Measurements from ENCODE around the gene SNAP91. TPM values are rescaled to one million over a fixed set of nuclear protein-coding genes. Genes with fewer than 3 reads are reported as not detected.

SNAP91 gene
- total and polyA plus RNA-seq, 2 donors from 2014 or later, result 0.82 TPM; not detected in 1

GRCh38 chr6:83593395-83593785, 115.5 kb downstream of the SNAP91 start:
- intact Hi-C loops (cut with DNase I), result no loop called here
- DNase-seq (no peak), FAIRE-seq (no peak)
- no peak overlapping the region for H3K4me3 ChIP-seq (ENCODE audit: low read length in 3 of 3)
- no peaks in the 10 kb centered on the region for H3K4me1 ChIP-seq (ENCODE audit: control insufficient read depth in 2 of 3, insufficient read depth in 2 of 3, low read depth in 1 of 3, low read length in 3 of 3)
- H3K27ac ChIP-seq (ENCODE audit: low read depth in 2 of 2, low read length in 2 of 2), result no peak overlapping the region
- TF ChIP-seq, protein P1, sequence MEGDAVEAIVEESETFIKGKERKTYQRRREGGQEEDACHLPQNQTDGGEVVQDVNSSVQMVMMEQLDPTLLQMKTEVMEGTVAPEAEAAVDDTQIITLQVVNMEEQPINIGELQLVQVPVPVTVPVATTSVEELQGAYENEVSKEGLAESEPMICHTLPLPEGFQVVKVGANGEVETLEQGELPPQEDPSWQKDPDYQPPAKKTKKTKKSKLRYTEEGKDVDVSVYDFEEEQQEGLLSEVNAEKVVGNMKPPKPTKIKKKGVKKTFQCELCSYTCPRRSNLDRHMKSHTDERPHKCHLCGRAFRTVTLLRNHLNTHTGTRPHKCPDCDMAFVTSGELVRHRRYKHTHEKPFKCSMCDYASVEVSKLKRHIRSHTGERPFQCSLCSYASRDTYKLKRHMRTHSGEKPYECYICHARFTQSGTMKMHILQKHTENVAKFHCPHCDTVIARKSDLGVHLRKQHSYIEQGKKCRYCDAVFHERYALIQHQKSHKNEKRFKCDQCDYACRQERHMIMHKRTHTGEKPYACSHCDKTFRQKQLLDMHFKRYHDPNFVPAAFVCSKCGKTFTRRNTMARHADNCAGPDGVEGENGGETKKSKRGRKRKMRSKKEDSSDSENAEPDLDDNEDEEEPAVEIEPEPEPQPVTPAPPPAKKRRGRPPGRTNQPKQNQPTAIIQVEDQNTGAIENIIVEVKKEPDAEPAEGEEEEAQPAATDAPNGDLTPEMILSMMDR (IDR thresholded peaks at IDR 0.05; ENCODE audit: borderline replicate concordance, extremely low read depth, insufficient read depth), result no peak
- H3K27me3 ChIP-seq (ENCODE audit: control insufficient read depth, insufficient read depth, low read length), result no peaks in the 10 kb centered on the region
- H3K9ac ChIP-seq (ENCODE audit: low read length in 3 of 3), result no peak overlapping the region
- no peaks in the 10 kb centered on the region for H3K36me3 ChIP-seq (ENCODE audit: control insufficient read depth in 2 of 3, insufficient read depth in 3 of 3, low read length in 3 of 3)
- no peaks in the 10 kb centered on the region for H3K9me3 ChIP-seq (ENCODE audit: control insufficient read depth in 2 of 3, insufficient read depth in 1 of 3, low read length in 3 of 3)

DNA sequence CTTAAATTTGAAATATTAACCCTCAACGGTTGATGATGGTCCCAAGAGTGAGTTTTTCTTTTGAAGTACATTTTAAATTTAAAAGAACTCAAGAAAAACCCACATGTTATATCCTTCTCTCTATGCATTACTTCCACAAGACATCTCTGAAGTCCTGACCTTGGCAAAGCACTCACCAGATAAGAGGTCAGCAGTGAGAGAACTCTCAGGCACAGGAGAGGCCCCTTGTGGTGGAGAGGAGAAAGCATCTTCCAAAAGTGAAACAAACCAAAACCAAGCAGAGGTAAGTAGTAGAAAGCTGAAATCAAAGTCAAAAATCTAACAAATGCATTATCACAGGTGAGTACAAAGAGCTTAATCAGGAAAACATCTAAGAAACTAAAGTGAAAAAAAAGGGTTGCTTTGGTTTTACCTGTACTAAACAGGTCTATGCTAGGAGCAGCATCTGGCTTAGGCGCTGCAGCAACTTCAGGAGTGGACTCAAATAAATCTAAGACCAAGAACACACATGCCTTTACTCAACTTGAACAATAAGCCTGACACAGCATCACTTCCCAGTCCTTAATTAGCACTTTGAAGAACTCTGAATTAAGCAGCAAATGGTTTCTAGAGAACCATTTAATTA, 116.0 kb downstream of the SNAP91 start:
- intact Hi-C loops (cut with DNase I), result no loop called here
- Histone ChIP-seq H3K9me3 (ENCODE audit: control insufficient read depth in 2 of 3, insufficient read depth in 1 of 3, low read length in 3 of 3) (no peaks in the 10 kb centered on the region), H3K27me3 (ENCODE audit: control insufficient read depth, insufficient read depth, low read length) (no peaks in the 10 kb centered on the region), H3K9ac (ENCODE audit: low read length in 3 of 3) (no peak overlapping the region), H3K4me3 (ENCODE audit: low read length in 3 of 3) (no peak overlapping the region), H3K27ac (ENCODE audit: low read depth in 2 of 2, low read length in 2 of 2) (no peak overlapping the region), H3K36me3 (ENCODE audit: control insufficient read depth in 2 of 3, insufficient read depth in 3 of 3, low read length in 3 of 3) (no peaks in the 10 kb centered on the region), H3K4me1 (ENCODE audit: control insufficient read depth in 2 of 3, insufficient read depth in 2 of 3, low read depth in 1 of 3, low read length in 3 of 3) (no peaks in the 10 kb centered on the region)
- TF ChIP-seq, protein P1 (IDR thresholded peaks at IDR 0.05; ENCODE audit: borderline replicate concordance, extremely low read depth, insufficient read depth), result peak; percentile 21
- DNase-seq, result peak in 1 of 5 donors; percentile 15
- FAIRE-seq, result no peak

DNA sequence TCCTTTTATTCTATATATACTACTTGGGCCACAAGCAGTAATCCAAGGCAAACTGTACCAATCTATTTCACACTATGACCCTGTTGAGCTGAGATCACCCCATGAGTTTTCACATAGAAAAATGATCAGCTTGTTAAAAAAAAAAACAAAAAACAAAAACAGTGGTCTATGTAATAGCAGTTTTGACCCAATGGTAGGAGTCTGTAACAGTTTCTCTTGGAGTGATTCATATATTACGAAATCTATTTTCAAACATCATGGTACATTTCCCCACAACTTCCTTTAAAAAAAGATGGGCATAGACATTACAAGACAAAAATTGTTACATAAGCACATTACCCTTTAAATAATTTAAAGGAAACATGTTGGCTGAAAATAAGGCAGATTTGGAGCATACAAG, 118.5 kb downstream of the SNAP91 start:
- TF ChIP-seq, protein P1 (IDR thresholded peaks at IDR 0.05; ENCODE audit: borderline replicate concordance, extremely low read depth, insufficient read depth), result no peak
- intact Hi-C loops (cut with DNase I), result no loop called here
- no peaks in the 10 kb centered on the region for H3K4me1 ChIP-seq (ENCODE audit: control insufficient read depth in 2 of 3, insufficient read depth in 2 of 3, low read depth in 1 of 3, low read length in 3 of 3)
- DNase-seq (no peak), FAIRE-seq (no peak)
- H3K9me3 ChIP-seq (ENCODE audit: control insufficient read depth in 2 of 3, insufficient read depth in 1 of 3, low read length in 3 of 3), result no peaks in the 10 kb centered on the region
- H3K36me3 ChIP-seq (ENCODE audit: control insufficient read depth in 2 of 3, insufficient read depth in 3 of 3, low read length in 3 of 3), result no peaks in the 10 kb centered on the region
- no peak overlapping the region for H3K27ac ChIP-seq (ENCODE audit: low read depth in 2 of 2, low read length in 2 of 2)
- no peak overlapping the region for H3K4me3 ChIP-seq (ENCODE audit: low read length in 3 of 3)
- no peak overlapping the region for H3K9ac ChIP-seq (ENCODE audit: low read length in 3 of 3)
- H3K27me3 ChIP-seq (ENCODE audit: control insufficient read depth, insufficient read depth, low read length), result no peaks in the 10 kb centered on the region

GRCh38 chr6:83589076-83589475, 119.8 kb downstream of the SNAP91 start:
- FAIRE-seq (no peak), DNase-seq (peak in 1 of 5 donors; percentile 19)
- Histone ChIP-seq H3K9ac (ENCODE audit: low read length in 3 of 3) (no peak overlapping the region), H3K4me1 (ENCODE audit: control insufficient read depth in 2 of 3, insufficient read depth in 2 of 3, low read depth in 1 of 3, low read length in 3 of 3) (no peaks in the 10 kb centered on the region), H3K4me3 (ENCODE audit: low read length in 3 of 3) (no peak overlapping the region), H3K27me3 (ENCODE audit: control insufficient read depth, insufficient read depth, low read length) (no peaks in the 10 kb centered on the region), H3K36me3 (ENCODE audit: control insufficient read depth in 2 of 3, insufficient read depth in 3 of 3, low read length in 3 of 3) (no peaks in the 10 kb centered on the region), H3K9me3 (ENCODE audit: control insufficient read depth in 2 of 3, insufficient read depth in 1 of 3, low read length in 3 of 3) (no peaks in the 10 kb centered on the region), H3K27ac (ENCODE audit: low read depth in 2 of 2, low read length in 2 of 2) (no peak overlapping the region)
- intact Hi-C loops (cut with DNase I), result no loop called here
- TF ChIP-seq, protein P1 (IDR thresholded peaks at IDR 0.05; ENCODE audit: borderline replicate concordance, extremely low read depth, insufficient read depth), result no peak

Data from kidney (tissue), 14 donors.